H9 (cell line): ENCODE data around the gene EVC. TPM values are rescaled to one million over a fixed set of nuclear protein-coding genes. Genes with fewer than 3 reads are reported as not detected.

ENCODE experiments used
- DNase-seq: peaks from one replicate; pipeline ENCODE4 v3.0.0-alpha.2; 2017
- H2AFZ ChIP-seq: one replicate; pipeline ENCODE4 v1.6.1; 2013; ENCODE audit warnings: mild to moderate bottlenecking, low read length, control low read depth, moderate library complexity
- H2AK5ac ChIP-seq: 2 replicates; pipeline ENCODE4 v1.6.1; 2013; ENCODE audit warnings: low read length, control low read depth, mixed read lengths; ENCODE audit not compliant: insufficient read length
- H2BK120ac ChIP-seq: one replicate; pipeline ENCODE4 v1.6.1; 2013; ENCODE audit warnings: low read depth, mild to moderate bottlenecking, low read length, control low read depth, inconsistent platforms; ENCODE audit not compliant: poor library complexity, severe bottlenecking
- H2BK12ac ChIP-seq: 2 replicates; pipeline ENCODE4 v1.6.1; 2013; ENCODE audit warnings: low read length, control low read depth, mixed read lengths, low read depth; ENCODE audit not compliant: insufficient read length
- H2BK15ac ChIP-seq: 2 replicates; pipeline ENCODE4 v1.6.1; 2013; ENCODE audit warnings: low read depth, low read length, control low read depth
- H2BK20ac ChIP-seq: one replicate; pipeline ENCODE4 v1.6.1; 2013; ENCODE audit warnings: low read depth, mild to moderate bottlenecking, low read length, control low read depth, inconsistent platforms; ENCODE audit not compliant: poor library complexity, severe bottlenecking
- H2BK5ac ChIP-seq: 2 replicates; pipeline ENCODE4 v1.6.1; 2013; ENCODE audit warnings: low read length, control low read depth, mixed read lengths; ENCODE audit not compliant: insufficient read length
- H3K14ac ChIP-seq: 2 replicates; pipeline ENCODE4 v1.6.1; 2013; ENCODE audit warnings: low read length, control low read depth; ENCODE audit not compliant: insufficient read depth
- H3K18ac ChIP-seq: 2 replicates; pipeline ENCODE4 v1.6.1; 2013; ENCODE audit warnings: low read depth, mild to moderate bottlenecking, mixed read lengths, low read length, control low read depth; ENCODE audit not compliant: insufficient read length
- H3K23ac ChIP-seq: 2 replicates; pipeline ENCODE4 v1.6.1; 2013; ENCODE audit warnings: low read length, control low read depth, mixed read lengths, low read depth; ENCODE audit not compliant: insufficient read length
- H3K23me2 ChIP-seq: 2 replicates; pipeline ENCODE4 v1.6.1; 2013; ENCODE audit warnings: low read depth, mild to moderate bottlenecking, mixed read lengths, low read length, control low read depth; ENCODE audit not compliant: insufficient read length, poor library complexity, severe bottlenecking
- H3K27ac ChIP-seq: 2 replicates; pipeline ENCODE4 v1.5.1; 2013; ENCODE audit warnings: low read length, control low read depth, mixed read lengths, low read depth; ENCODE audit not compliant: insufficient read length
- H3K27me3 ChIP-seq: 2 replicates; pipeline ENCODE4 v1.6.1; 2013; ENCODE audit warnings: low read length, control low read depth, inconsistent platforms; ENCODE audit not compliant: insufficient read depth
- H3K4ac ChIP-seq: 2 replicates; pipeline ENCODE4 v1.6.1; 2013; ENCODE audit warnings: low read depth, mild to moderate bottlenecking, control low read depth, inconsistent platforms, low read length, moderate library complexity
- H3K4me1 ChIP-seq: 2 replicates; pipeline ENCODE4 v1.6.1; 2013; ENCODE audit warnings: low read length, control low read depth, inconsistent platforms; ENCODE audit not compliant: insufficient read depth
- H3K4me2 ChIP-seq: 2 replicates; pipeline ENCODE4 v1.6.1; 2013; ENCODE audit warnings: low read length, control low read depth, mixed read lengths; ENCODE audit not compliant: insufficient read length, insufficient read depth
- H3K56ac ChIP-seq: 2 replicates; pipeline ENCODE4 v1.6.1; 2013; ENCODE audit warnings: low read depth, mild to moderate bottlenecking, mixed read lengths, low read length, control low read depth; ENCODE audit not compliant: insufficient read length
- H3K79me1 ChIP-seq: 2 replicates; pipeline ENCODE4 v1.6.1; 2013; ENCODE audit warnings: low read depth, mild to moderate bottlenecking, moderate library complexity, low read length, control low read depth, inconsistent platforms; ENCODE audit not compliant: insufficient read depth, poor library complexity, severe bottlenecking
- H3K79me2 ChIP-seq: 2 replicates; pipeline ENCODE4 v1.6.1; 2013; ENCODE audit warnings: low read length, control low read depth, inconsistent platforms; ENCODE audit not compliant: insufficient read depth
- H3K9ac ChIP-seq: 2 replicates; pipeline ENCODE4 v1.6.1; 2013; ENCODE audit warnings: low read length, control low read depth, mixed read lengths; ENCODE audit not compliant: insufficient read length; ENCODE audit errors: extremely low read depth
- H3K9me3 ChIP-seq: one replicate; pipeline ENCODE4 v1.6.1; 2013; ENCODE audit warnings: low read depth, low read length, inconsistent platforms; ENCODE audit not compliant: control insufficient read depth
- H3T11ph ChIP-seq: one replicate; pipeline ENCODE4 v1.6.1; 2013; ENCODE audit warnings: mild to moderate bottlenecking, low read length, control low read depth, inconsistent platforms
- H4K20me1 ChIP-seq: one replicate; pipeline ENCODE4 v1.6.1; 2013; ENCODE audit not compliant: control insufficient read depth, insufficient read length, insufficient read depth
- H4K5ac ChIP-seq: 2 replicates; pipeline ENCODE4 v1.6.1; 2013; ENCODE audit warnings: low read depth, mild to moderate bottlenecking, mixed read lengths, low read length, control low read depth; ENCODE audit not compliant: insufficient read length
- H4K8ac ChIP-seq: replicated peaks from 2 replicates; pipeline ENCODE4 v1.6.1; 2013; ENCODE audit warnings: low read length, control low read depth, mixed read lengths, low read depth; ENCODE audit not compliant: insufficient read length
- H4K91ac ChIP-seq: 2 replicates; pipeline ENCODE4 v1.6.1; 2013; ENCODE audit warnings: low read depth, mild to moderate bottlenecking, moderate library complexity, mixed read lengths, low read length, control low read depth; ENCODE audit not compliant: insufficient read length
- H3K27ac Mint-ChIP-seq, 3 experiments: 2 replicates in 2 of 3; 3 replicates in 1 of 3; pipeline ENCODE4 v1.8.0; 2020 to 2021; ENCODE audit warnings: mixed read lengths in 3 of 3, mild to moderate bottlenecking in 1 of 3, moderate library complexity in 1 of 3
- H3K27me3 Mint-ChIP-seq: 2 replicates; pipeline ENCODE4 v1.8.0; 2021; ENCODE audit warnings: low read depth, mild to moderate bottlenecking, moderate library complexity, mixed read lengths
- H3K36me3 Mint-ChIP-seq, 3 experiments: 2 replicates in 2 of 3; 3 replicates in 1 of 3; pipeline ENCODE4 v1.8.0; 2020 to 2021; ENCODE audit warnings: low read depth in 3 of 3, mixed read lengths in 3 of 3; ENCODE audit not compliant: insufficient read depth in 1 of 3
- H3K4me1 Mint-ChIP-seq, 2 experiments: 2 replicates each; pipeline ENCODE4 v1.8.0; 2020; ENCODE audit warnings: mixed read lengths in 2 of 2
- H3K4me3 Mint-ChIP-seq, 2 experiments: 2 replicates in 1 of 2; 3 replicates in 1 of 2; pipeline ENCODE4 v1.8.0; 2020 to 2021; ENCODE audit warnings: mild to moderate bottlenecking in 2 of 2, mixed read lengths in 2 of 2, moderate library complexity in 1 of 2
- H3K9me3 Mint-ChIP-seq, 2 experiments: 2 replicates in 1 of 2; 3 replicates in 1 of 2; pipeline ENCODE4 v1.8.0; 2020; ENCODE audit warnings: mild to moderate bottlenecking in 2 of 2, mixed read lengths in 2 of 2, moderate library complexity in 1 of 2
- WGBS: extraction: QIAGEN DNeasy Blood & Tissue Kit; methylation state at CpG from one replicate; pipeline ENCODE4 v1.1.7; 2013; ENCODE audit warnings: missing lambda C conversion rate, low lambda C conversion rate, mixed read lengths; ENCODE audit not compliant: insufficient read length; ENCODE audit errors: extremely low coverage; 5-methylcytosine and 5-hydroxymethylcytosine counted together
- total RNA-seq: library from RNA; stranded (reverse); gene quantifications from 2 replicates; pipeline ENCODE4 v1.2.1, GENCODE V29; 2021
- TF ChIP-seq, protein P1 (sequence below): fragments of 200-600 bp; sonication (generic); conservative IDR thresholded peaks from 3 replicates; pipeline ENCODE4 v1.8.0; 2021; ENCODE audit warnings: antibody characterized with exemption, mild to moderate bottlenecking

Gene EVC
- total RNA-seq, 1 experiment from 2014 or later: 10.1 TPM

- Histone ChIP-seq H3K79me1 (no peaks in the 10 kb centered on the region), H4K8ac (no peak overlapping the region), H3K56ac (no peak overlapping the region), H3K4ac (no peak overlapping the region), H3K4me1 (no peaks in the 10 kb centered on the region; the same call in 1 of the 2 replicates), H2BK12ac (no peak overlapping the region), H3K23me2 (no peaks in the 10 kb centered on the region), H3K4me2 (no peak overlapping the region), H3K14ac (no peak overlapping the region), H2AK5ac (no peak overlapping the region), H3K79me2 (no peaks in the 10 kb centered on the region), H3K18ac (no peak overlapping the region), H3K27me3 (no peaks in the 10 kb centered on the region), H3K27ac (no peak overlapping the region), H2BK5ac (no peak overlapping the region), H2AFZ (no peak overlapping the region), H2BK15ac (no peak overlapping the region), H4K5ac (no peak overlapping the region), H2BK20ac (no peak overlapping the region), H3T11ph (no peak overlapping the region), H3K9ac (no peak overlapping the region), H4K20me1 (no peaks in the 10 kb centered on the region), H3K9me3 (no peaks in the 10 kb centered on the region), H3K23ac (no peak overlapping the region), H2BK120ac (no peak overlapping the region), H4K91ac (no peak overlapping the region)
- no peak for DNase-seq
- H3K27ac Mint-ChIP-seq: no peak overlapping the region
- no peak overlapping the region for H3K4me3 Mint-ChIP-seq
- no peaks in the 10 kb centered on the region for H3K9me3 Mint-ChIP-seq
- WGBS: no CpG with 5 or more reads among the region's 5 CpGs
- H3K4me1 Mint-ChIP-seq: no peaks in the 10 kb centered on the region
- H3K27me3 Mint-ChIP-seq: no peaks in the 10 kb centered on the region; the same call in none of the 2 replicates
- TF ChIP-seq, protein P1, sequence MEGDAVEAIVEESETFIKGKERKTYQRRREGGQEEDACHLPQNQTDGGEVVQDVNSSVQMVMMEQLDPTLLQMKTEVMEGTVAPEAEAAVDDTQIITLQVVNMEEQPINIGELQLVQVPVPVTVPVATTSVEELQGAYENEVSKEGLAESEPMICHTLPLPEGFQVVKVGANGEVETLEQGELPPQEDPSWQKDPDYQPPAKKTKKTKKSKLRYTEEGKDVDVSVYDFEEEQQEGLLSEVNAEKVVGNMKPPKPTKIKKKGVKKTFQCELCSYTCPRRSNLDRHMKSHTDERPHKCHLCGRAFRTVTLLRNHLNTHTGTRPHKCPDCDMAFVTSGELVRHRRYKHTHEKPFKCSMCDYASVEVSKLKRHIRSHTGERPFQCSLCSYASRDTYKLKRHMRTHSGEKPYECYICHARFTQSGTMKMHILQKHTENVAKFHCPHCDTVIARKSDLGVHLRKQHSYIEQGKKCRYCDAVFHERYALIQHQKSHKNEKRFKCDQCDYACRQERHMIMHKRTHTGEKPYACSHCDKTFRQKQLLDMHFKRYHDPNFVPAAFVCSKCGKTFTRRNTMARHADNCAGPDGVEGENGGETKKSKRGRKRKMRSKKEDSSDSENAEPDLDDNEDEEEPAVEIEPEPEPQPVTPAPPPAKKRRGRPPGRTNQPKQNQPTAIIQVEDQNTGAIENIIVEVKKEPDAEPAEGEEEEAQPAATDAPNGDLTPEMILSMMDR: no peak
- peaks cover 11 to 45% (median 20%) of the 10 kb centered on the region in 3 experiments; a peak in 6 of 7 replicates for H3K36me3 Mint-ChIP-seq
Observed at GRCh38 chr4:5734853-5735252, 23.9 kb downstream of the EVC start.
